Endodermal cell (in vitro differentiated cells): ENCODE measurements around the gene XPO4. TPM values are rescaled to one million over a fixed set of nuclear protein-coding genes. Genes with fewer than 3 reads are reported as not detected.
"Not testable (repeated sequence)": the region's sequence is repeated elsewhere in the genome, so short reads cannot be mapped to it uniquely, and the experiment has no call there.

Source experiments
- DNase-seq: peaks from one replicate; pipeline ENCODE4 v3.0.0-alpha.2; 2017
- H3K27ac ChIP-seq: 2 replicates; pipeline ENCODE4 v1.5.1; 2013; ENCODE audit warnings: mild to moderate bottlenecking, low read depth, low read length, moderate library complexity
- H3K27me3 ChIP-seq: 2 replicates; pipeline ENCODE4 v1.6.1; 2013; ENCODE audit warnings: mild to moderate bottlenecking, low read length, moderate library complexity; ENCODE audit not compliant: insufficient read depth, control insufficient read depth, poor library complexity, severe bottlenecking
- H3K36me3 ChIP-seq: 2 replicates; pipeline ENCODE4 v1.7.0; 2013; ENCODE audit warnings: mild to moderate bottlenecking, low read length, moderate library complexity; ENCODE audit not compliant: control insufficient read depth, insufficient read depth
- H3K4me1 ChIP-seq: one replicate; pipeline ENCODE4 v1.7.0; 2013; ENCODE audit warnings: low read length; ENCODE audit not compliant: control insufficient read depth, insufficient read depth
- H3K4me3 ChIP-seq: 2 replicates; pipeline ENCODE4 v1.5.1; 2013; ENCODE audit warnings: mild to moderate bottlenecking, low read length, moderate library complexity
- H3K9ac ChIP-seq: 2 replicates; pipeline ENCODE4 v1.6.1; 2013; ENCODE audit warnings: mild to moderate bottlenecking, low read length, moderate library complexity; ENCODE audit not compliant: poor library complexity, severe bottlenecking; ENCODE audit errors: extremely low read depth
- H3K9me3 ChIP-seq: 2 replicates; pipeline ENCODE4 v1.6.1; 2013; ENCODE audit warnings: mild to moderate bottlenecking, low read length, moderate library complexity; ENCODE audit not compliant: control insufficient read depth
- H3K27ac Mint-ChIP-seq: 2 replicates; pipeline ENCODE4 v1.8.0; 2020; ENCODE audit warnings: mixed read lengths
- H3K27me3 Mint-ChIP-seq: 2 replicates; pipeline ENCODE4 v1.8.0; 2021; ENCODE audit warnings: mild to moderate bottlenecking, mixed read lengths; ENCODE audit not compliant: insufficient read depth
- H3K36me3 Mint-ChIP-seq: 2 replicates; pipeline ENCODE4 v1.8.0; 2020; ENCODE audit warnings: low read depth, mixed read lengths
- H3K4me1 Mint-ChIP-seq: 2 replicates; pipeline ENCODE4 v1.8.0; 2020; ENCODE audit warnings: mixed read lengths
- H3K4me3 Mint-ChIP-seq: 2 replicates; pipeline ENCODE4 v1.8.0; 2020; ENCODE audit warnings: mild to moderate bottlenecking, moderate library complexity, mixed read lengths
- H3K9me3 Mint-ChIP-seq: 2 replicates; pipeline ENCODE4 v1.8.0; 2020; ENCODE audit warnings: mild to moderate bottlenecking, mixed read lengths
- WGBS, 2 experiments: methylation state at CpG; one replicate each; pipeline versions ENCODE4 v1.1.5 to v1.1.7; 2013; ENCODE audit warnings: missing lambda C conversion rate in 2 of 2, mixed read lengths in 1 of 2; ENCODE audit not compliant: insufficient coverage in 1 of 2, insufficient read length in 1 of 2; 5-methylcytosine and 5-hydroxymethylcytosine counted together
- total RNA-seq, 2 donors: library from RNA; stranded (reverse); fragmentation: NEBNext Ultra II Directional in 1 of 2; extraction: Animal tissue kit (Norgen Biotek cat#: 25700) in 1 of 2; gene quantifications; 2 replicates in 1 of 2; 3 replicates in 1 of 2; pipeline ENCODE4 v1.2.1, GENCODE V29; 2021
- TF ChIP-seq, protein P1 (sequence below): fragments of 200-600 bp; sonication (generic); conservative IDR thresholded peaks from 2 replicates; pipeline ENCODE4 v1.5.0; 2021; ENCODE audit warnings: antibody characterized with exemption, mild to moderate bottlenecking

The XPO4 gene
- total RNA-seq, 2 donors from 2014 or later, result 28.8 to 32.0 TPM

DNA sequence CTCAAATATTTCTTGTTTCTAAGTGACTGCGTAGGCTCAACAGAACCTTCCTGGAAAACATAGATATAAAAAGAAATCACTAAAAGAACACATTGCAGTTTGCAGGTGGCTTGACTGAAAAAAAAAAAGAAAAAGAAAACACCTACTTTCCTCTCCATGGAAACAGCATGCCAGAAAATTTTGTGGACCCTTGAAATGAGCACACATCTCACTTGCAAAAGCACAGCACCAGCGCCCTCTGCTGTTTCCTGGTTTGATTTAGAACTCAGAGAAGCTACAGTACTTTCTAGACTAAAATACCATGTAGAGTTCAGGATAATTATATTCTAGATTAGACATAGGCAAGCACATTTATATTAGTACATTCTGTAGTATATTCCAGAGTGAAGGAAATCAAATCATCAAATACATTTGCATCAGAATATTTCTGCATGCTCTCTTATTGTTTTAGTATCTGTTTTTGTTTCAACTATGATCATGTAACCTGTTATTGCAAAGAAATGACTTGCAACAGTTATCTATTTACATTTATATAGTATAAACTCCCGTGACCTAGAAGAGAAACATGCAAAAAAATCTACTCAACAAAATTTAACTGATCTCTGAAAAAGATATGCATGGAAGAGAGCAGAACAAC is 22.3 kb upstream of the XPO4 start:
- no peaks in the 10 kb centered on the region for H3K4me1 ChIP-seq
- H3K27ac ChIP-seq, result no peak overlapping the region
- H3K36me3 Mint-ChIP-seq, result no peaks in the 10 kb centered on the region
- 28% methylated on average over 3 of the region's 3 CpGs; no CpG with 5 or more reads in 1 of the 2 experiments for WGBS, 2 experiments
- H3K4me3 ChIP-seq, result no peak overlapping the region
- TF ChIP-seq, protein P1, sequence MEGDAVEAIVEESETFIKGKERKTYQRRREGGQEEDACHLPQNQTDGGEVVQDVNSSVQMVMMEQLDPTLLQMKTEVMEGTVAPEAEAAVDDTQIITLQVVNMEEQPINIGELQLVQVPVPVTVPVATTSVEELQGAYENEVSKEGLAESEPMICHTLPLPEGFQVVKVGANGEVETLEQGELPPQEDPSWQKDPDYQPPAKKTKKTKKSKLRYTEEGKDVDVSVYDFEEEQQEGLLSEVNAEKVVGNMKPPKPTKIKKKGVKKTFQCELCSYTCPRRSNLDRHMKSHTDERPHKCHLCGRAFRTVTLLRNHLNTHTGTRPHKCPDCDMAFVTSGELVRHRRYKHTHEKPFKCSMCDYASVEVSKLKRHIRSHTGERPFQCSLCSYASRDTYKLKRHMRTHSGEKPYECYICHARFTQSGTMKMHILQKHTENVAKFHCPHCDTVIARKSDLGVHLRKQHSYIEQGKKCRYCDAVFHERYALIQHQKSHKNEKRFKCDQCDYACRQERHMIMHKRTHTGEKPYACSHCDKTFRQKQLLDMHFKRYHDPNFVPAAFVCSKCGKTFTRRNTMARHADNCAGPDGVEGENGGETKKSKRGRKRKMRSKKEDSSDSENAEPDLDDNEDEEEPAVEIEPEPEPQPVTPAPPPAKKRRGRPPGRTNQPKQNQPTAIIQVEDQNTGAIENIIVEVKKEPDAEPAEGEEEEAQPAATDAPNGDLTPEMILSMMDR, result peak; percentile 93
- DNase-seq, result peak; percentile 94
- H3K4me1 Mint-ChIP-seq, result peaks cover 1% of the 10 kb centered on the region
- H3K27me3 ChIP-seq, result no peaks in the 10 kb centered on the region
- no peak overlapping the region for H3K27ac Mint-ChIP-seq
- no peaks in the 10 kb centered on the region for H3K9me3 ChIP-seq
- H3K27me3 Mint-ChIP-seq, result peaks cover 2% of the 10 kb centered on the region
- H3K36me3 ChIP-seq, result no peaks in the 10 kb centered on the region
- H3K4me3 Mint-ChIP-seq, result no peak overlapping the region
- H3K9me3 Mint-ChIP-seq, result no peaks in the 10 kb centered on the region
- no peak overlapping the region for H3K9ac ChIP-seq

DNA sequence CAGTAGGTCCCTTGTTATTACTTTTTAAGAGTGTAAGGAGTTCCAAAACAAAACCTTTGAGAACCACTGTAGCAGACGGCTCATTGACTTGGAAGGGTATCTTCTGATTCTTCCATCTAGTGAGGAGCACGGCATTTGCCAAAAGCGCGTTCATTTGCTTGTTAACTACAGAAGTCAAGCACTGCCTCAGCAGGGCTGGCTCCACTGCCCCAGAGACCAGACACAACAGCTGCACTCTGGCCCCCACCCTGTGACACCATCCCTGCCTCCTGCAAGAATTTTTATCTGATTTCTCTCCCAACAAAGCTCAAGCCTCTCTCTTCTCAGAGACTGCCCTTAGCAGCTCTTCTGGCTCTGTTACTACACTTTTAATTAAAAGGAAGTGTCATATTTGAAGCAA is 20.7 kb upstream of the XPO4 start:
- 95 to 98% methylated on average over 4 of the region's 4 CpGs for WGBS, 2 experiments
- H3K36me3 Mint-ChIP-seq, result no peaks in the 10 kb centered on the region
- no peak overlapping the region for H3K4me3 Mint-ChIP-seq
- Histone ChIP-seq H3K4me1 (no peaks in the 10 kb centered on the region), H3K9ac (no peak overlapping the region), H3K4me3 (no peak overlapping the region), H3K27me3 (no peaks in the 10 kb centered on the region), H3K9me3 (no peaks in the 10 kb centered on the region), H3K27ac (no peak overlapping the region), H3K36me3 (no peaks in the 10 kb centered on the region)
- H3K4me1 Mint-ChIP-seq, result peaks cover 1% of the 10 kb centered on the region
- no peak overlapping the region for H3K27ac Mint-ChIP-seq
- peaks cover 2% of the 10 kb centered on the region for H3K27me3 Mint-ChIP-seq
- TF ChIP-seq, protein P1, result no peak
- H3K9me3 Mint-ChIP-seq, result no peaks in the 10 kb centered on the region
- DNase-seq, result no peak

DNA sequence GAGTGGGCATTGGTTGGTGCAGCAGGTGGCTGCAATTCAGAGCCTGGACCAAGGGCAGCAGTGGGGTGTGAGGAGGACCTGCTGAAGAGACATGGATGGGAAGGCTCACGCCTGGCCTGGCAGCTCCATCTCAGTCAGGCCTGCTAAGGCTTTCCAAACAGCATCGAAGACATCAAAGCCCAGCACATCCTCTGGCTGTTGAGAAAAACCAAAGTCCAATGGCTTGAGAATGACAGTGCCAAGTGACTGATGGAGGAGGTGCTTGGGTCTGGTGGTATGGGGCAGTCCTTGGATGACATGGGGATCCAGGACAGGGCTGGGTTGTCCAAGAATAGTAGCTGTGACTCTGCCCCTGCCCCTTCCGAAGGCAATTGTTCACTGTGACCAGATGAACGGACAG is 19.0 kb upstream of the XPO4 start:
- Mint-ChIP-seq H3K27me3 (peaks cover 2% of the 10 kb centered on the region), H3K27ac (no peak overlapping the region), H3K9me3 (no peaks in the 10 kb centered on the region), H3K36me3 (no peaks in the 10 kb centered on the region), H3K4me3 (no peak overlapping the region), H3K4me1 (no peaks in the 10 kb centered on the region)
- no peak overlapping the region for H3K27ac ChIP-seq
- TF ChIP-seq, protein P1, result no peak
- no peaks in the 10 kb centered on the region for H3K36me3 ChIP-seq
- no peak for DNase-seq
- 93 to 96% methylated on average over 3 to 4 of the region's 4 CpGs for WGBS, 2 experiments
- no peak overlapping the region for H3K9ac ChIP-seq
- H3K4me3 ChIP-seq, result no peak overlapping the region
- H3K4me1 ChIP-seq, result no peaks in the 10 kb centered on the region
- no peaks in the 10 kb centered on the region for H3K9me3 ChIP-seq
- no peaks in the 10 kb centered on the region for H3K27me3 ChIP-seq

DNA sequence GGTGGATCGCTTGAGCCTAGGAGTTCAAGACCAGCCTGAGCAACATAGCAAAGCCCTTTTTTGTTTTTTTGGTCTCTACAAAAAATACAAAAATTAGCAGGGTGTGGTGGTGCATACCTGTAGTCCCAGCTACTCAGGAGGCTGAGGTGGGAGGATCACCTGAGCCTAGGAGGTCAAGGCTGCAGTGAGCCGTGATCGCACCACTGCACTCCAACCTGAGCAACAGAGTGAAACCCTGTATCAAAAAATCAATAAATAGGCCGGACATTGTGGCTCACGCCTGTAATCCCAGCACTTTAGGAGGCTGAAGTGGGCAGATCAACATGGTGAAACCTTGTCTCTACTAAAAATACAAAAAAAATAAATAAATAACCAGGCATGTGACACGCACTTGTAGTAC is 13.1 kb upstream of the XPO4 start:
- H3K9me3 Mint-ChIP-seq, H3K36me3 Mint-ChIP-seq, H3K4me3 Mint-ChIP-seq, H3K9me3 ChIP-seq, H3K4me1 Mint-ChIP-seq, H3K36me3 ChIP-seq, H3K9ac ChIP-seq, H3K27ac ChIP-seq, DNase-seq, H3K27ac Mint-ChIP-seq, H3K27me3 Mint-ChIP-seq, H3K4me1 ChIP-seq, H3K27me3 ChIP-seq, H3K4me3 ChIP-seq: not testable (repeated sequence)
- WGBS, 2 experiments, result 96 to 98% methylated on average over 3 to 6 of the region's 6 CpGs
